H9 (cell line): Measurements from ENCODE around the gene MIAT. TPM values are rescaled to one million over a fixed set of nuclear protein-coding genes. Genes with fewer than 3 reads are reported as not detected.

Experiments
- DNase-seq: peaks from one replicate; pipeline ENCODE4 v3.0.0-alpha.2; 2017
- H2AFZ ChIP-seq: one replicate; pipeline ENCODE4 v1.6.1; 2013; ENCODE audit warnings: mild to moderate bottlenecking, low read length, control low read depth, moderate library complexity
- H2AK5ac ChIP-seq: 2 replicates; pipeline ENCODE4 v1.6.1; 2013; ENCODE audit warnings: low read length, control low read depth, mixed read lengths; ENCODE audit not compliant: insufficient read length
- H2BK120ac ChIP-seq: one replicate; pipeline ENCODE4 v1.6.1; 2013; ENCODE audit warnings: low read depth, mild to moderate bottlenecking, low read length, control low read depth, inconsistent platforms; ENCODE audit not compliant: poor library complexity, severe bottlenecking
- H2BK12ac ChIP-seq: 2 replicates; pipeline ENCODE4 v1.6.1; 2013; ENCODE audit warnings: low read length, control low read depth, mixed read lengths, low read depth; ENCODE audit not compliant: insufficient read length
- H2BK15ac ChIP-seq: 2 replicates; pipeline ENCODE4 v1.6.1; 2013; ENCODE audit warnings: low read depth, low read length, control low read depth
- H2BK20ac ChIP-seq: one replicate; pipeline ENCODE4 v1.6.1; 2013; ENCODE audit warnings: low read depth, mild to moderate bottlenecking, low read length, control low read depth, inconsistent platforms; ENCODE audit not compliant: poor library complexity, severe bottlenecking
- H2BK5ac ChIP-seq: 2 replicates; pipeline ENCODE4 v1.6.1; 2013; ENCODE audit warnings: low read length, control low read depth, mixed read lengths; ENCODE audit not compliant: insufficient read length
- H3K14ac ChIP-seq: 2 replicates; pipeline ENCODE4 v1.6.1; 2013; ENCODE audit warnings: low read length, control low read depth; ENCODE audit not compliant: insufficient read depth
- H3K18ac ChIP-seq: 2 replicates; pipeline ENCODE4 v1.6.1; 2013; ENCODE audit warnings: low read depth, mild to moderate bottlenecking, mixed read lengths, low read length, control low read depth; ENCODE audit not compliant: insufficient read length
- H3K23ac ChIP-seq: 2 replicates; pipeline ENCODE4 v1.6.1; 2013; ENCODE audit warnings: low read length, control low read depth, mixed read lengths, low read depth; ENCODE audit not compliant: insufficient read length
- H3K23me2 ChIP-seq: 2 replicates; pipeline ENCODE4 v1.6.1; 2013; ENCODE audit warnings: low read depth, mild to moderate bottlenecking, mixed read lengths, low read length, control low read depth; ENCODE audit not compliant: insufficient read length, poor library complexity, severe bottlenecking
- H3K27ac ChIP-seq: 2 replicates; pipeline ENCODE4 v1.5.1; 2013; ENCODE audit warnings: low read length, control low read depth, mixed read lengths, low read depth; ENCODE audit not compliant: insufficient read length
- H3K27me3 ChIP-seq: 2 replicates; pipeline ENCODE4 v1.6.1; 2013; ENCODE audit warnings: low read length, control low read depth, inconsistent platforms; ENCODE audit not compliant: insufficient read depth
- H3K4ac ChIP-seq: 2 replicates; pipeline ENCODE4 v1.6.1; 2013; ENCODE audit warnings: low read depth, mild to moderate bottlenecking, control low read depth, inconsistent platforms, low read length, moderate library complexity
- H3K4me1 ChIP-seq: 2 replicates; pipeline ENCODE4 v1.6.1; 2013; ENCODE audit warnings: low read length, control low read depth, inconsistent platforms; ENCODE audit not compliant: insufficient read depth
- H3K4me2 ChIP-seq: 2 replicates; pipeline ENCODE4 v1.6.1; 2013; ENCODE audit warnings: low read length, control low read depth, mixed read lengths; ENCODE audit not compliant: insufficient read length, insufficient read depth
- H3K56ac ChIP-seq: 2 replicates; pipeline ENCODE4 v1.6.1; 2013; ENCODE audit warnings: low read depth, mild to moderate bottlenecking, mixed read lengths, low read length, control low read depth; ENCODE audit not compliant: insufficient read length
- H3K79me1 ChIP-seq: 2 replicates; pipeline ENCODE4 v1.6.1; 2013; ENCODE audit warnings: low read depth, mild to moderate bottlenecking, moderate library complexity, low read length, control low read depth, inconsistent platforms; ENCODE audit not compliant: insufficient read depth, poor library complexity, severe bottlenecking
- H3K79me2 ChIP-seq: 2 replicates; pipeline ENCODE4 v1.6.1; 2013; ENCODE audit warnings: low read length, control low read depth, inconsistent platforms; ENCODE audit not compliant: insufficient read depth
- H3K9ac ChIP-seq: 2 replicates; pipeline ENCODE4 v1.6.1; 2013; ENCODE audit warnings: low read length, control low read depth, mixed read lengths; ENCODE audit not compliant: insufficient read length; ENCODE audit errors: extremely low read depth
- H3K9me3 ChIP-seq: one replicate; pipeline ENCODE4 v1.6.1; 2013; ENCODE audit warnings: low read depth, low read length, inconsistent platforms; ENCODE audit not compliant: control insufficient read depth
- H3T11ph ChIP-seq: one replicate; pipeline ENCODE4 v1.6.1; 2013; ENCODE audit warnings: mild to moderate bottlenecking, low read length, control low read depth, inconsistent platforms
- H4K20me1 ChIP-seq: one replicate; pipeline ENCODE4 v1.6.1; 2013; ENCODE audit not compliant: control insufficient read depth, insufficient read length, insufficient read depth
- H4K5ac ChIP-seq: 2 replicates; pipeline ENCODE4 v1.6.1; 2013; ENCODE audit warnings: low read depth, mild to moderate bottlenecking, mixed read lengths, low read length, control low read depth; ENCODE audit not compliant: insufficient read length
- H4K8ac ChIP-seq: replicated peaks from 2 replicates; pipeline ENCODE4 v1.6.1; 2013; ENCODE audit warnings: low read length, control low read depth, mixed read lengths, low read depth; ENCODE audit not compliant: insufficient read length
- H4K91ac ChIP-seq: 2 replicates; pipeline ENCODE4 v1.6.1; 2013; ENCODE audit warnings: low read depth, mild to moderate bottlenecking, moderate library complexity, mixed read lengths, low read length, control low read depth; ENCODE audit not compliant: insufficient read length
- H3K27ac Mint-ChIP-seq, 3 experiments: 2 replicates in 2 of 3; 3 replicates in 1 of 3; pipeline ENCODE4 v1.8.0; 2020 to 2021; ENCODE audit warnings: mixed read lengths in 3 of 3, mild to moderate bottlenecking in 1 of 3, moderate library complexity in 1 of 3
- H3K27me3 Mint-ChIP-seq: 2 replicates; pipeline ENCODE4 v1.8.0; 2021; ENCODE audit warnings: low read depth, mild to moderate bottlenecking, moderate library complexity, mixed read lengths
- H3K36me3 Mint-ChIP-seq, 3 experiments: 2 replicates in 2 of 3; 3 replicates in 1 of 3; pipeline ENCODE4 v1.8.0; 2020 to 2021; ENCODE audit warnings: low read depth in 3 of 3, mixed read lengths in 3 of 3; ENCODE audit not compliant: insufficient read depth in 1 of 3
- H3K4me1 Mint-ChIP-seq, 2 experiments: 2 replicates each; pipeline ENCODE4 v1.8.0; 2020; ENCODE audit warnings: mixed read lengths in 2 of 2
- H3K4me3 Mint-ChIP-seq, 2 experiments: 2 replicates in 1 of 2; 3 replicates in 1 of 2; pipeline ENCODE4 v1.8.0; 2020 to 2021; ENCODE audit warnings: mild to moderate bottlenecking in 2 of 2, mixed read lengths in 2 of 2, moderate library complexity in 1 of 2
- H3K9me3 Mint-ChIP-seq, 2 experiments: 2 replicates in 1 of 2; 3 replicates in 1 of 2; pipeline ENCODE4 v1.8.0; 2020; ENCODE audit warnings: mild to moderate bottlenecking in 2 of 2, mixed read lengths in 2 of 2, moderate library complexity in 1 of 2
- CTCF ChIP-seq: fragments of 200-600 bp; sonication (generic); conservative IDR thresholded peaks from 3 replicates; pipeline ENCODE4 v1.8.0; 2021; ENCODE audit warnings: antibody characterized with exemption, mild to moderate bottlenecking
- WGBS: extraction: QIAGEN DNeasy Blood & Tissue Kit; methylation state at CpG from one replicate; pipeline ENCODE4 v1.1.7; 2013; ENCODE audit warnings: missing lambda C conversion rate, low lambda C conversion rate, mixed read lengths; ENCODE audit not compliant: insufficient read length; ENCODE audit errors: extremely low coverage; 5-methylcytosine and 5-hydroxymethylcytosine counted together
- total RNA-seq: library from RNA; stranded (reverse); gene quantifications from 2 replicates; pipeline ENCODE4 v1.2.1, GENCODE V29; 2021

Gene MIAT
- total RNA-seq, 1 experiment from 2014 or later: 85.6 TPM

- Mint-ChIP-seq H3K27me3 (no peaks in the 10 kb centered on the region), H3K4me1 (peaks cover 17 to 19% of the 10 kb centered on the region in 2 experiments), H3K9me3 (peaks cover 15 to 17% of the 10 kb centered on the region in 2 experiments), H3K27ac (no peak overlapping the region), H3K4me3 (no peak overlapping the region), H3K36me3 (peaks cover 15 to 20% (median 19%) of the 10 kb centered on the region in 3 experiments)
- H3K23me2 ChIP-seq: no peaks in the 10 kb centered on the region
- no CpG with 5 or more reads among the region's 2 CpGs for WGBS
- TF ChIP-seq CTCF: no peak
- no peak overlapping the region for H4K5ac ChIP-seq
- no peak overlapping the region for H3K4ac ChIP-seq
- H3K4me1 ChIP-seq: no peaks in the 10 kb centered on the region
- H2BK15ac ChIP-seq: no peak overlapping the region
- H2AFZ ChIP-seq: no peak overlapping the region
- no peak overlapping the region for H4K91ac ChIP-seq
- H2BK5ac ChIP-seq: no peak overlapping the region
- H4K20me1 ChIP-seq: no peaks in the 10 kb centered on the region
- no peaks in the 10 kb centered on the region for H3K9me3 ChIP-seq
- H4K8ac ChIP-seq: no peak overlapping the region
- H3T11ph ChIP-seq: no peak overlapping the region
- no peak overlapping the region for H2BK12ac ChIP-seq
- H3K18ac ChIP-seq: no peak overlapping the region
- no peak overlapping the region for H3K14ac ChIP-seq
- no peaks in the 10 kb centered on the region for H3K79me1 ChIP-seq
- H3K27me3 ChIP-seq: no peaks in the 10 kb centered on the region
- H3K23ac ChIP-seq: no peak overlapping the region
- H3K27ac ChIP-seq: no peak overlapping the region
- no peak overlapping the region for H3K4me2 ChIP-seq
- H3K9ac ChIP-seq: no peak overlapping the region
- H2BK120ac ChIP-seq: no peak overlapping the region
- no peak overlapping the region for H2BK20ac ChIP-seq
- no peak overlapping the region for H3K56ac ChIP-seq
- no peak overlapping the region for H2AK5ac ChIP-seq
- DNase-seq: no peak
- H3K79me2 ChIP-seq: no peaks in the 10 kb centered on the region
These were observed 49.7 kb downstream of the MIAT start for GRCh38 chr22:26707090-26707489.
